Measurements from ENCODE around the gene FANCC. TPM values are rescaled to one million over a fixed set of nuclear protein-coding genes. Genes with fewer than 3 reads are reported as not detected.
"Not testable (repeated sequence)": the region's sequence is repeated elsewhere in the genome, so short reads cannot be mapped to it uniquely, and the experiment has no call there.

Gene FANCC
- total RNA-seq, 1 donor from 2014 or later: 18.7 TPM

GRCh38 chr9:95206143-95206542, 111.4 kb downstream of the FANCC start:
- no peaks in the 10 kb centered on the region for H3K27me3 Mint-ChIP-seq (ENCODE audit: insufficient read depth)
- peaks cover 20% of the 10 kb centered on the region for H3K4me1 Mint-ChIP-seq (ENCODE audit: low read depth)
- H3K36me3 Mint-ChIP-seq (ENCODE audit: low read depth): no peaks in the 10 kb centered on the region
- no peak overlapping the region for H3K4me3 Mint-ChIP-seq
- intact Hi-C loops (cut with micrococcal nuclease): no loop called here
- no peak for DNase-seq (ENCODE audit: low spot score)
- no peak overlapping the region for H3K27ac Mint-ChIP-seq
- no peaks in the 10 kb centered on the region for H3K9me3 Mint-ChIP-seq

GRCh38 chr9:95204710-95205109, 112.8 kb downstream of the FANCC start:
- Mint-ChIP-seq H3K9me3 (no peaks in the 10 kb centered on the region), H3K36me3 (ENCODE audit: low read depth) (no peaks in the 10 kb centered on the region), H3K4me3 (no peak overlapping the region), H3K27me3 (ENCODE audit: insufficient read depth) (no peaks in the 10 kb centered on the region), H3K4me1 (ENCODE audit: low read depth) (peaks cover 22% of the 10 kb centered on the region), H3K27ac (no peak overlapping the region)
- intact Hi-C loops (cut with micrococcal nuclease): no loop called here
- DNase-seq (ENCODE audit: low spot score): no peak

GRCh38 chr9:95204310-95204709, 113.2 kb downstream of the FANCC start:
- H3K27me3 Mint-ChIP-seq (ENCODE audit: insufficient read depth): no peaks in the 10 kb centered on the region
- no peak overlapping the region for H3K27ac Mint-ChIP-seq
- DNase-seq (ENCODE audit: low spot score): no peak
- H3K9me3 Mint-ChIP-seq: no peaks in the 10 kb centered on the region
- H3K4me3 Mint-ChIP-seq: no peak overlapping the region
- no peaks in the 10 kb centered on the region for H3K36me3 Mint-ChIP-seq (ENCODE audit: low read depth)
- peaks cover 22% of the 10 kb centered on the region for H3K4me1 Mint-ChIP-seq (ENCODE audit: low read depth)
- intact Hi-C loops (cut with micrococcal nuclease): no loop called here

GRCh38 chr9:95203019-95203418, 114.5 kb downstream of the FANCC start:
- H3K27ac Mint-ChIP-seq; H3K27me3 Mint-ChIP-seq (ENCODE audit: insufficient read depth); H3K9me3 Mint-ChIP-seq; H3K4me3 Mint-ChIP-seq; intact Hi-C loops (cut with micrococcal nuclease); H3K36me3 Mint-ChIP-seq (ENCODE audit: low read depth); DNase-seq (ENCODE audit: low spot score): not testable (repeated sequence)
- H3K4me1 Mint-ChIP-seq (ENCODE audit: low read depth): peaks cover 22% of the 10 kb centered on the region

- H3K4me1 Mint-ChIP-seq (ENCODE audit: low read depth): peaks cover 22% of the 10 kb centered on the region
- intact Hi-C loops (cut with micrococcal nuclease): no loop called here
- DNase-seq (ENCODE audit: low spot score): no peak
- no peaks in the 10 kb centered on the region for H3K9me3 Mint-ChIP-seq
- no peaks in the 10 kb centered on the region for H3K27me3 Mint-ChIP-seq (ENCODE audit: insufficient read depth)
- no peaks in the 10 kb centered on the region for H3K36me3 Mint-ChIP-seq (ENCODE audit: low read depth)
- H3K4me3 Mint-ChIP-seq: no peak overlapping the region
- no peak overlapping the region for H3K27ac Mint-ChIP-seq
Observed at GRCh38 chr9:95202076-95202681, 115.3 kb downstream of the FANCC start.

- intact Hi-C loops (cut with micrococcal nuclease): loop anchor here (1.0 kb wide), 1 partner anchor 12 kb away; no protein-coding TSS in a partner anchor
- H3K9me3 Mint-ChIP-seq: no peaks in the 10 kb centered on the region
- no peaks in the 10 kb centered on the region for H3K27me3 Mint-ChIP-seq (ENCODE audit: insufficient read depth)
- no peaks in the 10 kb centered on the region for H3K36me3 Mint-ChIP-seq (ENCODE audit: low read depth)
- no peak for DNase-seq (ENCODE audit: low spot score)
- peaks cover 22% of the 10 kb centered on the region for H3K4me1 Mint-ChIP-seq (ENCODE audit: low read depth)
- no peak overlapping the region for H3K4me3 Mint-ChIP-seq
- H3K27ac Mint-ChIP-seq: peak overlapping the region; percentile 23
Observed at GRCh38 chr9:95201206-95201605, 116.3 kb downstream of the FANCC start.

- H3K27ac Mint-ChIP-seq: no peak overlapping the region
- H3K36me3 Mint-ChIP-seq (ENCODE audit: low read depth): peaks cover 9% of the 10 kb centered on the region
- H3K4me3 Mint-ChIP-seq: no peak overlapping the region
- H3K4me1 Mint-ChIP-seq (ENCODE audit: low read depth): peaks cover 13% of the 10 kb centered on the region
- no peaks in the 10 kb centered on the region for H3K27me3 Mint-ChIP-seq (ENCODE audit: insufficient read depth)
- H3K9me3 Mint-ChIP-seq: peaks cover 6% of the 10 kb centered on the region
- DNase-seq (ENCODE audit: low spot score): no peak
- intact Hi-C loops (cut with micrococcal nuclease): no loop called here
Observed at GRCh38 chr9:95197692-95198271, 119.7 kb downstream of the FANCC start.

- Mint-ChIP-seq H3K27me3 (ENCODE audit: insufficient read depth) (no peaks in the 10 kb centered on the region), H3K4me1 (ENCODE audit: low read depth) (peaks cover 31% of the 10 kb centered on the region), H3K9me3 (peaks cover 9% of the 10 kb centered on the region), H3K27ac (no peak overlapping the region), H3K4me3 (no peak overlapping the region), H3K36me3 (ENCODE audit: low read depth) (peaks cover 16% of the 10 kb centered on the region)
- intact Hi-C loops (cut with micrococcal nuclease): no loop called here
- no peak for DNase-seq (ENCODE audit: low spot score)
Observed at GRCh38 chr9:95193480-95193879, 124.0 kb downstream of the FANCC start.

- DNase-seq (ENCODE audit: low spot score): no peak
- no peak overlapping the region for H3K27ac Mint-ChIP-seq
- peaks cover 35% of the 10 kb centered on the region for H3K4me1 Mint-ChIP-seq (ENCODE audit: low read depth)
- H3K4me3 Mint-ChIP-seq: no peak overlapping the region
- H3K9me3 Mint-ChIP-seq: peaks cover 9% of the 10 kb centered on the region
- intact Hi-C loops (cut with micrococcal nuclease): no loop called here
- no peaks in the 10 kb centered on the region for H3K27me3 Mint-ChIP-seq (ENCODE audit: insufficient read depth)
- peaks cover 16% of the 10 kb centered on the region for H3K36me3 Mint-ChIP-seq (ENCODE audit: low read depth)
Observed at GRCh38 chr9:95193067-95193466, 124.4 kb downstream of the FANCC start.

- H3K36me3 Mint-ChIP-seq (ENCODE audit: low read depth): peaks cover 16% of the 10 kb centered on the region
- H3K27me3 Mint-ChIP-seq (ENCODE audit: insufficient read depth): no peaks in the 10 kb centered on the region
- peaks cover 40% of the 10 kb centered on the region for H3K4me1 Mint-ChIP-seq (ENCODE audit: low read depth)
- DNase-seq (ENCODE audit: low spot score): no peak
- no peak overlapping the region for H3K4me3 Mint-ChIP-seq
- H3K9me3 Mint-ChIP-seq: peaks cover 9% of the 10 kb centered on the region
- H3K27ac Mint-ChIP-seq: no peak overlapping the region
- intact Hi-C loops (cut with micrococcal nuclease): no loop called here
Observed at GRCh38 chr9:95192631-95193030, 124.9 kb downstream of the FANCC start.

- peak overlapping the region; percentile 67 for H3K4me3 Mint-ChIP-seq
- DNase-seq (ENCODE audit: low spot score): no peak
- peak overlapping the region; percentile 83 for H3K27ac Mint-ChIP-seq
- H3K4me1 Mint-ChIP-seq (ENCODE audit: low read depth): peaks cover 51% of the 10 kb centered on the region
- intact Hi-C loops (cut with micrococcal nuclease): no loop called here
- peaks cover 17% of the 10 kb centered on the region for H3K36me3 Mint-ChIP-seq (ENCODE audit: low read depth)
- H3K27me3 Mint-ChIP-seq (ENCODE audit: insufficient read depth): no peaks in the 10 kb centered on the region
- peaks cover 9% of the 10 kb centered on the region for H3K9me3 Mint-ChIP-seq
Observed at GRCh38 chr9:95190413-95190812, 127.1 kb downstream of the FANCC start.

- Mint-ChIP-seq H3K9me3 (peaks cover 9% of the 10 kb centered on the region), H3K27ac (peak overlapping the region; percentile 83), H3K36me3 (ENCODE audit: low read depth) (peaks cover 17% of the 10 kb centered on the region), H3K4me3 (peak overlapping the region; percentile 67), H3K4me1 (ENCODE audit: low read depth) (peaks cover 51% of the 10 kb centered on the region), H3K27me3 (ENCODE audit: insufficient read depth) (no peaks in the 10 kb centered on the region)
- intact Hi-C loops (cut with micrococcal nuclease): loop anchor here (1.0 to 10.0 kb wide), 4 partner anchors 12 to 315 kb away; no protein-coding TSS in a partner anchor
- peak; percentile 49 for DNase-seq (ENCODE audit: low spot score)
Observed at GRCh38 chr9:95189251-95190098, 128.0 kb downstream of the FANCC start.

- Mint-ChIP-seq H3K4me1 (ENCODE audit: low read depth) (peaks cover 51% of the 10 kb centered on the region), H3K4me3 (peak overlapping the region; percentile 63), H3K27me3 (ENCODE audit: insufficient read depth) (no peaks in the 10 kb centered on the region), H3K9me3 (peaks cover 9% of the 10 kb centered on the region), H3K27ac (peak overlapping the region; percentile 89), H3K36me3 (ENCODE audit: low read depth) (peaks cover 15% of the 10 kb centered on the region)
- DNase-seq (ENCODE audit: low spot score): no peak
- intact Hi-C loops (cut with micrococcal nuclease): loop anchor here (5.0 to 10.0 kb wide), 2 partner anchors 79 to 316 kb away; no protein-coding TSS in a partner anchor
Observed at GRCh38 chr9:95188459-95188858, 129.1 kb downstream of the FANCC start.
